ENCODE results near the gene C3orf38.
A peak's percentile ranks its signal among the peaks of the same experiment; 100 is the strongest.
"Not testable (repeated sequence)": the region's sequence is repeated elsewhere in the genome, so short reads cannot be mapped to it uniquely, and the experiment has no call there.

Gene C3orf38

DNA sequence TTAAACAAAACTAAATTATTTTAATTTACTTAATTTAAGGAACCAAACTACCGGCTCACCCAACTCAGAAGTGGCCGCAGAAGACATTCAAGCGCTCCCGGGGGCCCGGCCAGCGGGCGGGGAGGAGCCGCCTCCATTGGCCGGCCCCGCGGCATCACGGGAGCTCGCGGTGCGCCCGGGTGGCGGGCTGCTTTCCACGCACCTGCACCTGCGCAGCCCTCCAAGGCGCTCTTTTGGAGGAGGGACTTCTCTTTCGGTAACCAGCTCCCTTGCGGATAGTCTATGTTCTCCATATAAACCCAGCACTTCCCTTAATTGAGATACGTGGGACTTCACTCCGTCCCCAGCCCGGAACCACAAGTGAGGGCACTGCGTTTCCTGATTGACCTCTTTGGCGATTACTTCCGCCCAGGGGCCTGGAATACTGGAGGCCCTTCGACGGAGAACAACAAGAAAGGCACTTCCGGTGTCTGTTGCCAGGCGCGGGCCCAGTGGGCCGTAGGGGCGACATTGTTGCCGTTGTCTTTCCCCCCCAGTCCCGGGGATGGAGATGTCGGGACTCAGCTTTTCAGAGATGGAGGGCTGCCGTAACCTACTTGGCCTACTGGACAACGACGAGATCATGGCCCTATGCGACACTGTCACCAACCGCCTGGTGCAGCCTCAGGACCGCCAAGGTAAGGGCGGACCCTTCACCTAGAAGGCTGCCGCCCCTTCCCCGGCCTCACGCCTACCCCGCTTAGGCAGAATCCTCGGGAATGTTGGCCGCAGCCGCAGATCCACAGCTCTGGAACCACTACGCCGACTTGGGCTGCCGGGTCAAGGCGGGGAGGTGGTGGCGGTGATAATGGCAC lies at the start of gene C3orf38:
C3orf38 (plus strand) TSS at position 451 of the 854 bp plus-strand sequence; CDS start at position 545, 94 bp downstream.
- DNase-seq: peak; percentile 63 to 71

DNA sequence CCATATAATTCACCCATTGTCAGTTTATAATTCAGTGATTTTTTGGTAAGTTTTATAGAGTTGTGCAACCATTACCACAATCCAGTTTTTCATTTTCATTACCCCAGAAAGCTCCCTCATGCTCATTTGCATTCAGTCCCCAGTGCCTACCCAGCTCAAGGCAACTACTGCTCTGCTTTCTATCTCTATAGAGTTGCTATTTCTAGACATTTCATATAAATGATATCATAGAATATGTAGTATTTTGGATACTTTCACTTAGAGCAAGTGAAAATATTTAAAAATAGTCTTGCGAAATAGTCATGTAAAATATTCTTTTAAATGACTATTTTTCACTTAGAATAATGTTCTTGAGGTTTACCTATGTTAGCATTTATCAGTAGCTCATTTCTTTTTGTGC lies 48.6 kb upstream of the C3orf38 start:
- DNase-seq: no peak

DNA sequence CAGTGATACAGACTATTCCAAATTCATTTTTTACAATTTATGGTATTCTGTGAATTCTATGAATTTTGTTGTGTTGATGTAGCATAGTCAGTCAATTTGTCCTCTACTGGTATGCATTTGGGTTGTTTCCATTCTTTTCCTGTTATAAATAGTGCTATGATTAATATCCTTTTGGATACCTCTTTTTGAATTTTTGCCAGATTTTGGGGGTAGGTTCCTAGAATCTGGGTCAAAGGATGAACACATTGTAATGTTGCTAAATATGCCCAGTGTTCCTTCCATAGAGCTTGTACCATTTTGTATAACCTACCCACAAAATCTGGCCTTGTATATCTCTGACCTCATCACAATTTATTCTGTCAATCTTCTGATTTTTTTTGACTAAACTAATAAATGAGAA lies 44.4 kb upstream of the C3orf38 start:
- no peak for DNase-seq

DNA sequence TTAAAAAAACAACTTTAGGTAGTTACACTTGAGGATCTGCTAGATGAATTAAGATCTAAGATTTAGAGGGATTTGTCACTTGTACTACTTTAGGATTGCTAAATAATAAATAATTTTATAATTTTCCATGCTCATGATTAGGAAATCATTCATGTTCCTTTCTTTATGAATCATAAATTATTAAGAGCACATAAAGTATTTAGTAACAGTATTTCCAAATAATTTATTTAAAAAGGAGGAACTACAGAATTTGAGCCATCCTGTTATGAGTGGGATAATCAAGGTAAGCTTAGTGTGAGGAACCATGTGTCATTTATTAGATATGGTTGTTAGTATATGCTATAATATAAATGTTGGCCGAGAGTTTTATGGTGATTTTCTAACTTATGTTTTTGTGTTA lies 37.5 kb upstream of the C3orf38 start:
- DNase-seq: no peak

DNA sequence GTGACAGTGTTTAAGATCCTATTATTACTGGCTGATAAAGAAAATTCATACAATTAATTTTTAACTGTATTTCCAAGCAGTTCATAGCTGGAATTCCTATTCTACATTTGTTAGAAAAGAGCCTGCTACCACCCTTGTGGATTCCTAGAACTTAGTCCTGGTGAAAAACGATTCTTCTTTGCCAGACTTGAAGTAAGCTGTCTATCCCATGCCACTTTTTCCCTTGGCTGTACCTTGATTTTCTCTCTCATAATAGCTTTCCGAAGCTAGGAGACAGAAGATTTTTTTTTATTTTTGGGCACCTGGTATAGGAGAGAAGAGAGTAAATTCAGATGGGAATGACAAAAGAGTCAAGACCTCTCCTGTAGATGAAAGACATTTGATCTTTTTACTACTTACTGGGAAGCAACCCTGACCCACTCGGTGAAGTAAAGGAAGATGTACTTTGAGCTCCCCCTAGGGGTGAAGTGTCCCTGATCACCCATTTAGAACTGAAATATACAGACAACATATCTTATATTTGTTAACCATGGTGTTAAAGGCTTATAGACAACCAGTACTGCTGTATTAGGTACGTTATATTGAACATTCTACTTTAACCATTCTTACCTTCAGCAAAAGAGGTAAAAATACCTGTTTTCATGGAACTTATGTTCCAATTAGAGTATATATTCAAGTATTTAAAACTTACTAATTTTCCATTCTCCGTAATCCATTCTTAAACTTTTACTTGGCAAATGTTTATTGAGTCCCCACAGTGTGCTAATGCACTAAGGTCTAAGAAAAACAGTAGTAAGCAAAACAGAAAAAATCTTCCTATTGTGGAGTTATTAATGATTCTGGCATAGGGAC lies 36.2 kb upstream of the C3orf38 start:
- peak; percentile 37 to 55 for DNase-seq

DNA sequence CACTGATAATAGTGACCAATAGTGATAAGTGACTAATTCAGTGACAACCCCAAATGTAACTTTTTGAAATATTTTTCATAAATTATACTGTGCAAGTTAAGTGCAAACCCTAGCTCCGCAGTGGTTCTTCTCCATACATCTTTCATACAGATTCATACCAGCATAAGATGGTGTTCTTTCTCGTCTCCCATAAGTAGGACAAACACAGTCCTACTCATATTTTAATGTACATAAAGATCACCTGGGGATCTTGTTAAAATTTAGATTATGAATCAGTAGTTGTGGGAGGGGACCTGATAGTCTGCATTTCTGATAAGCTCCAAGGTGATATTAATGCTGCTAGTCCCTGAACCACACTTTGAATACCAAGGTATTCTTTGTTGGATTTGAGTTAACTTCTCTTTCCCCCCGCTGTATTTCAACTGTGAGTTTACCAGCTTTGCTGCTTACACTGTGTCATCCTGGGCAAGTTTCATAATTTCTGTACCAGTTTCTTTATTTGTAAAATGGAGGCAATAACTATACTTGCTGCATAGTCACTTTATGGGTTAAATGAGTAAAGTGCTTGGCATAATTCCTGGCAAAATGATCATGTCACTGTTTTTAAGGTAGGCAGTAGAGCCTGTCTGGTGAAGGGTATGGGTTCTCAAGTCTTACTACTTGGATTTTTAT lies 34.7 kb upstream of the C3orf38 start:
- DNase-seq: no peak

DNA sequence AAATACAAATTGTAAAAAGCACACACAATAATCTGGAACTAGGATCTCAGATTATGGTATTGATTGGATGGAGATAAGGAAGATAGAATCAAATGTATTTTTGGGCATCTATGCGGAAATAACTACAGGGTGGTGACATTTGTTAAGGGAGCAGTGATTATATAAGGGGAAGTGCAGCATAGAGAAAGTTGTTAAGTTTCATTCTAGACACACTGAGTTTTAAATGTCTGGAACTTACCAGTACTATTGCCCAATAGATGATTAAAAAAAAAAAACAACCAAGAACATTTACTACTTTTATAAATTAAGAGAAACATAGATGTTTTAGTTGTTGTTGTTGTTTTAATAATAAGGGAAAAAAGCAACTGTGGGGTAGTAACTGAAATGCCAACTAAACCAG lies 32.1 kb upstream of the C3orf38 start:
- no peak for DNase-seq

DNA sequence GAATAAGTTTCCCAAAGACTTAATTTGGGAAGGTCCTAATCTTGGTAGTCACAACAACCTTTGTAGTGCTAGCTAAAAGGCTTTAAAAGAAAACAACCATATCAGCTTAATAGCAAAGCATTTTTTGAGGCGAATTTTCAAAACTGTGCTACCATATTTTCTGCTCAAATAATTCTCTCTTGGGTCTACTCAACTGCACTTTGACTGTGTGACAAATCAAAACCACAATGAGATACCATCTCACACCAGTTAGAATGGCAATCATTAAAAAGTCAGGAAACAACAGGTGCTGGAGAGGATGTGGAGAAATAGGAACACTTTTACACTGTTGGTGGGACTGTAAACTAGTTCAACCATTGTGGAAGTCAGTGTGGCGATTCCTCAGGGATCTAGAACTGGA lies 31.2 kb upstream of the C3orf38 start:
- DNase-seq: not testable (repeated sequence)

DNA sequence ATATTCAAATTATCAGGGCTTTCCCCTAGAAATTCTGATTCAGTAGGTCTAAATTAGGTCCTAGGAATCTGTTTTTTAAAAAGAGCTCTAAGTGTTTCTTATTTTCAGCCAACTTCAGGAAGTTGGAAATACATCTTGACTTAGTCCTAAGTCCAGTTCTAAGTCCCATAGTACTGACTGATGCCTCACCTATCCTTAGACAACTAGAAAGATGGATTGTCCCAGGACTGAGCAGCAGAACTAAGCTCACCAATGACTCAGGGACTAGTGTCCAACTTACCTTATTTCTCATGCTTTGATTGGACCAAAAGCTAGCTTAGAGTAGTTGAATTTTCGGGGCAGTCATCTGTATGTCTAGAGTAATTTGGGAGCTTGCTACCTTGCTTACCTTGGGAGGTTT lies 26.2 kb upstream of the C3orf38 start:
- DNase-seq: no peak

DNA sequence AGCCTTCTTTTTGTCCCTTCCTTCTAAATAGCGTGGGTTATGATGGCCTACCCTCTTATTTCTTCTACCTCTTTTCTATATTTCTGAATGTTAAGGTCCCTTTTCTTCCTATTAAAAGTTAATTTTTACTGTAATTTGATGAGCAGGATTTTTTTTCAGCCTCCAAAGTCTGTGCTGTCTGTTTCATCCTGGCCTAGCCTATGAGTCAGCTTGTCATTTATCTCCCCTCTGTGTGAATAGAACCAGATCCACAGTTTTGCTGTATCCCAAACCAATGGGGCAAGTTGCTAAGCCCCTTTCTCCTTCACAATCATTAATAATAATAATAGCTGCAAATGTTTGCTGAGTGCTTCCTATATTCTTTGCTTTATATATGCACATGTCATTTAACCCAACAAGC lies 18.1 kb upstream of the C3orf38 start:
- DNase-seq: no peak

DNA sequence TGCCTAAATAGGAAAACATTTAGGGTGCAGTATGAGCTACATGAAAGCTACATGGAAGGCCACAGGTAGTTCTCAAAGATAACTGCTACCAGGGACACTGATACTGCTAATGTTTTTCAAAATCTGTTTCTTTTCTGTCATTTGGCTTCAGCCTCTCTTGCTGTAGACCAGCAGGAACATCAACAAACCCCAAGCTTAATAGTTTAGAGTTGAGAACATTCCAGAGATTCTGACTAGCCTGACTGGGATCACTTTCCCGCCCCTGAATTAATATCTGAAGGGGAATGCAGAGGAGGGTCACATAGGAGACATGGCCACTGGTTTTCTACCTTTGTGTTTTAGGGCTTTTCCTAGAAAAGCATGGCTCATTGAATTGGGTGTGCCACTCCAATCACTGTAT lies 16.9 kb upstream of the C3orf38 start:
- DNase-seq: no peak

DNA sequence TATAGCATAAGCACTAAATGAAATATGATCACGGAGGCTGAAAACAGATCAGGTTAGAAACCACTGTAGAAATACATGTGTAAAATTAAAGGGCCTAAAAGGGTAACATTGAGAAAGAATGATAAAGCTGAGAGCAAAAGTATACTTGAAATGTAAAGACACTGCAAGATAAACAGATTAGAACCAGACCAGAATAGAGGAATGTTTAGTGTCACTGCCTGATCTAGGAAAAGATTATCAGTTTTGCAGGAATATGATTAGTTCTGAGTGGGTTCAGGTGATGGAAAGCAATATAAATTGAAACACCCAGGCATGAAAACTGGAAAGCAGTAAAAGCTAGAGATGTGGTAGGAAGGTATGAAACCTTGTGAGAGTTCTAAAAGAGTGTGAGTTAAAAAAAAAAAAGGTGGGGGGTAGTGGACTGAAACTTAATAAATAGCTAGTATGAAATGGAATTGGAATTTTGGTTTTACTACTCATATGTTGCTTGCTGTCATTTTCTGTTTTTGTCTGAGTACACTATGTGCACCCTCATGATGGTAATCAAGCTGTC lies 16.0 kb upstream of the C3orf38 start:
- DNase-seq: no peak

DNA sequence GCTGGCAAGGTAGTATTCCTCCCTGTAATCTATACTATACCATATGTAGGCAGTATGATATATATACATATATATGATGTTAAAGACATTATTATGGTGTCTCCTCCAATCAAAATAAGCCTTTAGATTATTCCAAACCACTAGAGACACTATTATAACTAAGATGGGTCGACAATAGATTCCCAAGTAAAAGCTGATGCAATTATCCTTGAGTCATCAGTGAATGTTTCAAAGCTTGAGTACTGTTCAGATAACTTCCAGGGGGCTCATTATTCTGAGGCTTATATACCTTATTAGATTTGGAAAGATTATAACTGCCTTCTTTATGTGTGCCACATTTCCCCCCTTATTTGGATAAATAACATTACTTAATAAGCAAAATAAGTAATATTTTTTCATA lies 11.9 kb upstream of the C3orf38 start:
- DNase-seq: no peak

DNA sequence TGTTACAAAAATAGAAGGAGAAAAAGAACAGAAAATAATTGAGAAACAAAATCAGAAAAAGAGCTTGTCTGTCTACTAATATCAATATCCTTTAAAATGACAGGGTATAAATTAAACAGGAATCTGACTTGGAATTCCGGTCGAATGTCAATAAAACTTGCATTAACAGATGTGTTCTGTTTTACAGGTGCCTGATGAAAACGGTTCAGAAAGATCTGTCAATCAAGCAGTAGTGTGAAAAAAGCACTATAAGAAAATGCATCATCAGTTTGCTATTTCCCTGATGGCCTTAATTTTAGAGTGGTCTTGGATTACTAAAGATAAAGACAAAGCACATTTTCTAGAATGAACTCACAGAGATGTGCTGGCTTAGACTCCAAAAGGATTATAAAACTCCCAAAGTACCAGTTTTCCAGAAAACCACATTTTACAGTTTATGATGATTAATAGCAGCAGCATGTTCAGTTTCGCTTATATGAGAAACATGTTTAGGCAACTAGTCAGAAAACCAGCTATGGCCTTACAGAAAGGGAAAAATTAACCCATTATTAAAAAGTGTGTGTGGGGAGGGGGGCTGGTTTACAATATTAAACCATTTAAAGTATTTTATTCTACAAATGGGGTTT lies 8.2 kb upstream of the C3orf38 start:
- no peak for DNase-seq

DNA sequence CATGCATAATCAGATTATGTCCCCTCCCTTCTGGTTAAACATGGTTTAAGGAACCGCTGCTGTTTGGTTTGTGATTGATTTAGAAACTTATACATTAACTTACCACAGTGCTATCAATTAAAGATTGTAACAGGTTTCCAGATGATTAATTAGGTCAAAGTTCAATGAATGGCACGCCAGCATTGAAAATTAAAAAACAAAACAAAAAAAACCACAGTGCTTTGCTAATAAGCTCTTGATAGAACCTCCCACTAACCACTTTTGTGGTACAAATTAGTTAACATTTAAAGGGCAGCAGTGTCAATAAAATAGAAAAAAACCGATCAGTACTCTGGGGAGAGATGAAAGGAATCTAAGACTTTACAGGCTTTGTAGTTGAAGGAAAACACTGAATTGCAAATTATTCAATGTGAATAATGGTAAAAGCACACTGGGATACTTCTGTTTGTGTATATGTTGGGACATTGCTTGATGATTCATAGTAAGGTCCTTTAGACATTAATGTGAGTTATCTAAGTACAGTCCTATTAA lies 7.6 kb upstream of the C3orf38 start:
- DNase-seq: no peak

DNA sequence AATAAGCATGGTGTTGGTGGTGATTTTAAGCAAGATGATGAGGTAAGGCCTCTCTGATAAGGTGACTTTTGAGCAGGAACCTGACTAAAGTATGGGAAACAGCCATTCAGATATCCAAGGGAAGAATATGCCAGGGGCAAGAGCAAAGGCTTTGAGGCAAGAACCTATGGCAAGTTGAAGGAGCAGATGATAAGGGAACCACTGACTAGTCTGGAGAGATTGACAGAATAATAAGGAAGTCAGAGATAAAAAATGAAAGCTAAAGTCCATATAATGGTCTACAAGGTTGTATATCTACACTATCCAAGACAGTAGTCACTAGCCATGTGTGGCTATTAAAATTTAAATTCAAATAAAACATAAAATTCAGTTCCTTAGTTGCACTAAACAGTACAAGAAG lies 2.5 kb upstream of the C3orf38 start:
- no peak for DNase-seq

DNA sequence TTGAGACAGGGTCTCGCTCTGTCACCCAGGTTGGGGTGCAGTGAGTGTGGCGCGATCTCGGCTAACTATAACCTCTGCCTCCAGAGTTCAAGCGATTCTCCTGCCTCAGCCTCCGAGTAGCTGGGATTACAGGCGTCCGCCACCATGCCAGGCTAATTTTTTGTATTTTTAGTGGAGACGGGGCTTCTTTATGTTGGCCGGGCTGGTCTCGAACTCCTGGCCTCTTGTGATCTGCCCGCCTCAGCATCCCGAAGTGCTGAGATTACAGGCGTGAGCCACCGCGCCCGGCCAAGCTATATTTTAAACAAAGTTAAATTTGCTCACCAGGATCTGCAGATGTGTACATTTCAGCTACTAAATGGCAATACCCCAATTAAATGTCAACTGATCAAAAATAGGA lies 1.1 kb upstream of the C3orf38 start:
- DNase-seq: no peak

DNA sequence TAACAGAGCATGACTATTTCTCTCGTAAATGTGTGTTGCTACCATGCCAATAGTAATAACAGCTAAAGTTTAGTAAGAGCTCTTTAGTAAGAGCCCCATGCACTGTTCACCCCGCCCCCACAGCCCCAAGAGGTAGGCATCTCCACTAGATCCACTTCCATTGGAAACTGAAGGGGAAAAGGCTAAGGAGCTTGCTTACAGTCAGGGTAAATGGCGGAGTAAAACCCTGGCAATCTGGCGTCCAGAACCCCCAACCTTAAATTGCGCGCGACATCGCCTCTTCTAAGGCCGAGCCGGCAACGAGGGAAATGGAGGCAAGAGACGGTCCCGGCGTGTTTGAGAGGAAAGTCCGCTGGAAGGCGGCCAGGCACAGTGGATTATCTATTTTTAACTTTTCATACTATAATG lies 654 bp upstream of the C3orf38 start:
- no peak for DNase-seq

DNA sequence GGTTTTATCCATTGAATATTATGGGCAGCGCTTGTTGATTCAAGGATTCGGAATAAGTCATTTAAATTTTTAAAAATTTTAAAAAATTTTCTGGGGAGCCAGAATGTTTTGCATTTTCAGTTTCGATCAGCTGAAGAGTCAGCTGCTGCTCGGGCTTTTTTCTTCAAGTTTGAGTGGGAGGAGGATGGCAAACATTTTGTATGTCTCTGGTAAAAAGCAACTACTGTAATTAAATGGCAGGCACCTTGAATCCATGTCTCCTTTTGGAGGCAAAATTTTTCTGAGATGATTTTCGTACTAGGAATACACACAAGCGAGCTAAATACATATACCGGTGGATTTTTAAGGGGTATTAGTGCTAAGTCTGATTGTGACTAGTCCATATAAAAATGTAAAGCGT lies 612 bp downstream of the C3orf38 start:
- no peak for DNase-seq

DNA sequence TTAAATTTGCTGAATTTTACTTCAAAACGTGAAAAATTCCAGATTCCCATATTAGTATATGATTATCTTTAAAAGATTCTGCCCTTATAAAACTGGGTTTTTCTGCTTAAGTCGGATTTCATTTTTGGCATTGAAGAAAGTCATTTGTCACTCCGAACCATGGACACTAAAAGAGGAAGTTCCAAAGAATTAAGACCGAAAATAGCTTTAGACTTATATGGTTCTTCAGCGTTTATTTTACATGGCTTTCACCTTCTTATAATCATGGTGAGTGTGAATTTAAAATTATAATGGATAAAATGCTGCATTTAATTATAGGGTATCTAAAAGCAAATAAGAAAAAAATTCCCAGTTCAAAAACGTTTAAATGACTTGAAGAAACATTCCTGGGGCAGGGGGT lies 1.0 kb downstream of the C3orf38 start:
- DNase-seq: no peak

DNA sequence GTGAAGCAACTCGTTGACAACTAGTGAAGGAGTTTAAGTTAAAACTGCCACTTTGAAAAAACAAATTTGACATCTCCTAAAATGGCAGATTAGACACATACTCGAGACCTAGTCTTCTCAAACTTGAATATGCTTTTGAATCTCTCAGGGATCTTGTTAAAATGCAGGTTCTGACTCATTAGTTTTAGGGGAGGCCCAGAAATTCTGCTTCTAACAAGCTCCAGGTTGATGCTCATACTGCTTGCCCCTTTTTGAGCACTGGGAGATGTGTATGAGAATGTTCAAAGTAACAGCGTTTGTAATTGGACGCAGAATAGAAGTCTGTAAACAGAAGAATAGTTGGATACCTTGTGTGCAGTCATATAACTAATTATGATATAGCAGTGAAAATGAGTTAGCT lies 1.6 kb downstream of the C3orf38 start:
- no peak for DNase-seq

DNA sequence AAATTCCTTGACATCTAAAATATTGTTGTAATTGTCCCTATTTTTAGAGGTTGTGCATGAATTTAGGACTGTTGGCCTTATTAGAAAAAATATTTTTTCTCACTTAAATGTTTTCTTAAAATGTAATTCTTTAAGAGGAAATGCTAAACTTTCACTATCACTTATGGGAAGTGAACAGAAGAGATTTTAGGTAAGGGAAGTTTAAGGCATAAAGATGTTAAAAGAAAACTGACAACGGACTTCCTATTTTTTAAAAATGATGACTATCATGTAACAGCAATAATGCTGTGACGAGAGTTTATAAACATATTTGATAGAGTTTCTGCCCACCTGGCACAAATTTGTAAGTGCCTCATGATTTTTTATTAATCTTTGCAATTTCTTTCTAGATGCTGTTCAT lies 3.1 kb downstream of the C3orf38 start:
- no peak for DNase-seq
